ENCODE results near the gene MAVS. TPM values are rescaled to one million over a fixed set of nuclear protein-coding genes. Genes with fewer than 3 reads are reported as not detected.
A peak's percentile ranks its signal among the peaks of the same experiment; 100 is the strongest.
"Not testable (repeated sequence)": the region's sequence is repeated elsewhere in the genome, so short reads cannot be mapped to it uniquely, and the experiment has no call there.

Gene MAVS
- total RNA-seq, 1 donor from 2014 or later: 21.4 TPM

GRCh38 chr20:3854462-3854871, 7.8 kb downstream of the MAVS start:
- no peak for DNase-seq

DNA sequence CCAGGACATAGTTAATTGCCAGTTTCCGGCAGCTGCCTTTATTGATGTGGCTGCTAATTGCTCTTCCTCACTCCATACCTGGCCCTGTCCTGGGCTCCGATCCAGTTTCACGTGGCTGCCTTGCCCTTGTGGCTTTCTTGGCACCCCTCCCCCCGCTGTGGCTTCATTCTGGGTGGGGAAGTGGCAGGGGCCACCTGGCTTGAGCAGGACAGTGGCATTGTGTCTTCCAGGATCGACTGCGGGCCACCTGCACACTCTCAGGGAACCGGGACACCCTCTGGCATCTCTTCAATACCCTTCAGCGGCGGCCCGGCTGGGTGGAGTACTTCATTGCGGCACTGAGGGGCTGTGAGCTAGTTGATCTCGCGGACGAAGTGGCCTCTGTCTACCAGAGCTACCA, 10.8 kb downstream of the MAVS start:
- no peak for DNase-seq

- no peak for DNase-seq
These were observed 12.1 kb downstream of the MAVS start for GRCh38 chr20:3858689-3859088.

DNA sequence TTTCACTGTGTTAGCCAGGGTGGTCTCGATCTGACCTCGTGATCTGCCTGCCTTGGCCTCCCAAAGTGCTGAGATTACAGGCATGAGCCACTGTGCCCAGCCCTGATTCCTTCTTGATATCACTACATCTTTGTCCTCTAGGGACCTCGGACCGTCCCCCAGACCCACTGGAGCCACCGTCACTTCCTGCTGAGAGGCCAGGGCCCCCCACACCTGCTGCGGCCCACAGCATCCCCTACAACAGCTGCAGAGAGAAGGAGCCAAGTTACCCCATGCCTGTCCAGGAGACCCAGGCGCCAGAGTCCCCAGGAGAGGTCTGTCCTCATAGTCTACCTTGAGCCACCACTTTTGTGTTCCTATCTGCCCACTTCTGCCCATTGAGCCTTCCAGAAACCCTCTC, 14.6 kb downstream of the MAVS start:
- DNase-seq: no peak

- DNase-seq: no peak
These were observed 15.7 kb downstream of the MAVS start for GRCh38 chr20:3862333-3862732.

DNA sequence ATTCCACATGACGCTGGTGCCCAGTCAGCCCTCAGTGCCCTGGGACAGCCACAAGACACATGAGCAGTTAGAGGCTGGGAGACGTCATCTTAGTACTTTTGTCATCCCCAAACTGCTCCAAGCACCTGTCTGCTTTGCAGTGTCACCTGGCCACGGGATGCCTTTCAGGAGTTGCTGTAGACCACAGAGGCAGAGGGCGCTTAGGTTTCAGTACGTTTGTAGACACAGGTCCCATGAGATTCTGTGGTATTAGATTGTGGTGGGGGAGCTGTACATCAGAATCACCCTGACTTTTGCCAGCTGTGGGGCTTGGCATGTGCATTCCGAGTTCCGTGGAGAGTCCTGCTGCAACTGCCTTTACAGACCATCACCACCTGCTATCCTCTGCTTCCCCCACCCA, 16.7 kb downstream of the MAVS start:
- no peak for DNase-seq

DNA sequence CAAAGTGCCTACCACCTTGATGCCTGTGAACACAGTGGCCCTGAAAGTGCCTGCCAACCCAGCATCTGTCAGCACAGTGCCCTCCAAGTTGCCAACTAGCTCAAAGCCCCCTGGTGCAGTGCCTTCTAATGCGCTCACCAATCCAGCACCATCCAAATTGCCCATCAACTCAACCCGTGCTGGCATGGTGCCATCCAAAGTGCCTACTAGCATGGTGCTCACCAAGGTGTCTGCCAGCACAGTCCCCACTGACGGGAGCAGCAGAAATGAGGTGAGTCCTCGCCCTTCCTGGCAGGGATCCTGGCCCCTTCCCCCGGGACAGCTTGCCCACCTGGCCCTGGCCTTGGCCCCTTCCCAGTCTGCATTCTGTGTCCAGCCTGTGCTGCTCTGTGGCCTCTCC, 17.9 kb downstream of the MAVS start:
- DNase-seq: no peak

DNA sequence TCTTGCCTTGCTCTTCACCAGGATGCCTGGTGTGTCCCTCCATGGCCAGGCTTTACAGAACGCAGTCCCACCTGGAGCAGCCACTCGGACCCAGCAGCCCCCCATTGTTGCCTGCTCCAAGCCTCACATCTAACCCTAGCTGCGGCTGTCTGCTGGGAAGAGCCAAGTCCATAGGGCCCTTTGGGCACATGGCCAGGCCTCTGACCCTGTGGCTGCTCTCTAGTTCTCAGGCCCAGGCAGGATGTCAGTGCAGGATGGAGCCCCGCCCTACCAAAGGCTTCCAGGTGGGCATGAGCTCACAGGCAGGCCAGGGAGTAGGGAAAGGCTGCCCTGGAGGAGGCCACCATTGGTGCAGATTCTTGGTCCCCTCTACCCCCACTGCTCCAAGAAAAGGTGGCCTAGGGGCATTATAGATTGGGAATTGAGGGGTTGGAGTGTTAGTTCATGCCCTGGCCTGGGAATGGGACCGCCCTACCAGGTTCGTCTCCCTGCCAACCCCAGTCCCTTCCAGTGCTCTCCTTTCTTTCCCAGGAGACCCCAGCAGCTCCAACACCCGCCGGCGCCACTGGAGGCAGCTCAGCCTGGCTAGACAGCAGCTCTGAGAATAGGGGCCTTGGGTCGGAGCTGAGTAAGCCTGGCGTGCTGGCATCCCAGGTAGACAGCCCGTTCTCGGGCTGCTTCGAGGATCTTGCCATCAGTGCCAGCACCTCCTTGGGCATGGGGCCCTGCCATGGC, 18.7 kb downstream of the MAVS start:
- DNase-seq: no peak

DNA sequence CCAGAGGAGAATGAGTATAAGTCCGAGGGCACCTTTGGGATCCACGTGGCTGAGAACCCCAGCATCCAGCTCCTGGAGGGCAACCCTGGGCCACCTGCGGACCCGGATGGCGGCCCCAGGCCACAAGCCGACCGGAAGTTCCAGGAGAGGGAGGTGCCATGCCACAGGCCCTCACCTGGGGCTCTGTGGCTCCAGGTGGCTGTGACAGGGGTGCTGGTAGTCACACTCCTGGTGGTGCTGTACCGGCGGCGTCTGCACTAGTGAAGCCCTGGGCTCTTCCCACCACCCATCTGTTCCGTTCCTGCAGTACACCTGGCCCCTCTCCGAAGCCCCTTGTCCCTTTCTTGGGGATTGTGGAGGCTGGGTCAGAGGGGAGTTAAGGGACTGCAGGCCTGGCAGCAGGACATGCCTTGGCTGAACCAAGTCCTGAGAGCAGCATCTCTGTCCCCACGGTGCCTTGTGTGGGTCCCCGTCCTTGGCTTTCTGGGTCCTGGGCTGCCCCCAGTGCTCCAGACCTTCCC, 19.3 kb downstream of the MAVS start:
- no peak for DNase-seq

DNA sequence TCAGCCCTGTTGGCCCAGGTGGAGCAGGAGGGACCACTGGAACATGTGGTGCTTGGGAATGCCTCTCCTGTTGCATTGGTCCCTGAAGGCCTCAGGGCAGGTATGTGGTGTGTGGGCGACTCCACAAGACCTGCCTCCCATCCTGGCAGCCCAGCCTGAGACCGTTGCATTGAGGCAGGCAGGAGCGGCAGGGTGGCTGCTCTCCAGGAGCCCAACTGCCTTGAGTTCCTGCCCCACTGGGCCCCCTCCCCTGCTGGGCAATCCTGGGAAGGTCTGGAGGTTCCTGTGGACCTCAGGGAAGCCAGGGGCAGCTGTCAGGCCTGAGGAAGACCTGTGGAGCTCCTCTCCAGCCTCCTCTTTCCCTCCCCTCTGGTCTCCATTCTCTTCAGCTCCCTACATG, 19.8 kb downstream of the MAVS start:
- no peak for DNase-seq

GRCh38 chr20:3867802-3868201, 21.2 kb downstream of the MAVS start:
- DNase-seq: no peak

GRCh38 chr20:3869839-3870634, 23.4 kb downstream of the MAVS start:
- no peak for DNase-seq

DNA sequence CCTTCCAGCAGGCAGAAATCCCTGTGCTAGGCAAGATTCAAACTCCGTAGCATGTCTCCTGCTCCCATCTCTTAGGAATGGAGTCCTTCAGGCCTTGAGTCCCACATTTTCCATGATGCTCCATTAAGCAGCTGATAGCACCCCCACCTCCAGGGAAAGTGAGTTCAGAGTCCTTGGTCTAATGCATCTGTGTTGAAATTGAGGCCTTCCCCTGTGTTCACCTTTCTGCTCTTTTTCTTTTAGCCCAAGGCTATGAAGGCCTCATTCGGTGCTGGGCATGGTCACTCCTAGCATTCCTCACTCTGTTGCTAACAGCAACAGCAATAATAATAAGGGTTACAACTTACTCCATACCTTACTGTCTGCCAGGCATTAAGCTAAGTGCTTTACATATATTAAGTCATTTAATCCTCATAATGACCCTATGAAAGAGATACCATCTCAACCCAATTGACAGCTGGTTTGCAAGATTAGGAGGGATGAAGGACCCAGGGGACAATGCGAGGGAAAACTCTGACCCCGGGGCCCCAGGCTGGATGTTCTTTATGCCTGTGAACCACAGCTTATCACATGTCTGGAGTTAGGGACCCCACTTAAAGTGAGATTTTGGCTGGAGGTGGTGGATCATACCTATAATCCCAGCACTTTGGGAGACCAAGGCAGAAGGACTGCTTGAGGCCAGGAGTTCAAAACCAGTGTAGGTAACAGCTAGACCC, 25.1 kb downstream of the MAVS start:
- DNase-seq: no peak

DNA sequence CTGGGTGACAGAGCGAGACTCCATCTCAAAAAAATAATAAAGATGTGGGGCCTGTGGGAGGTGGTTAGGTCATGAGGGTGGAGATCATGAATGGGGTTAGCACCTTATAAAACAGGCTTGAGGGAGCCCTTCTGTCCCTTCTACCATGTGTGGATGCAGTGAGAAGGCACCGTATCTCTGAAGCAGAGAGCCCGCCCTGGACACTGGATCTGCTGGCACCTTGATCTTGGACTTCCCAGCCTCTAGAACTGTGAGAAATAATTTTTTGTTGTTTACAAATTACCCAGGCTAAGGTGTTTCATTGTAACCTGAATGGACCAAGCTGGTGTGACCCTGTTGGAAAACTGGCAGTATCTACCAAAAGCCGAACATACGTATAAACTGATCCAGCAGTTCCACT, 26.9 kb downstream of the MAVS start:
- no peak for DNase-seq

GRCh38 chr20:3874194-3874844, 27.7 kb downstream of the MAVS start:
- no peak for DNase-seq

DNA sequence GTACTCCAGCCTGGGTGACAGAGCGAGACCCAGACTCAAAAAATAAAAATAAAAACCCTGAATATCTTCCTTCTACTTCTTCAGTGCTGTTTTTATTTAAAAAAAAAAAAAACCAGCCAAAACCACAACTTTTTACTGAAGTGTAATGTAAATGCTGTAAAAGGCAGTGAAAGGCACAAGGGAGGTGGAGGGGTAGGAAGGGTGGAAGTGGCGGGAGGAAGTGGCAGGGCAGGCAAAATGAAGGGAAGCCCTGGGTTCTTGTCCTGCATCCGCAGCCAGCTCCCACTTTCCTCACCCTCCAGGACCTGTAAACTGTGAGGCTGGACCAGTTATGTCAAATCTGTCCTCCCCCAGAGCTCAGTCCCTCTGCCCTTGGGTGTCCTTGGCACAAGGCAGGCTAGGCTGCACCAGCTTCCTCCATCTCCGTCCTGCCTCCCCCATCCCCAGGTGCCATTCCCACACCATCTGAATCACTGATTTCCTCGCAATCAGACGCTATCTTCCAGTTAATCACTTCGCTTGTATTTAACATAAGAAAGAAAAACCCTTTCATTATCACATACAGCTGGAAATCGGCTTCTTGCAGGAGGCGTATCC, 28.8 kb downstream of the MAVS start:
- no peak for DNase-seq

DNA sequence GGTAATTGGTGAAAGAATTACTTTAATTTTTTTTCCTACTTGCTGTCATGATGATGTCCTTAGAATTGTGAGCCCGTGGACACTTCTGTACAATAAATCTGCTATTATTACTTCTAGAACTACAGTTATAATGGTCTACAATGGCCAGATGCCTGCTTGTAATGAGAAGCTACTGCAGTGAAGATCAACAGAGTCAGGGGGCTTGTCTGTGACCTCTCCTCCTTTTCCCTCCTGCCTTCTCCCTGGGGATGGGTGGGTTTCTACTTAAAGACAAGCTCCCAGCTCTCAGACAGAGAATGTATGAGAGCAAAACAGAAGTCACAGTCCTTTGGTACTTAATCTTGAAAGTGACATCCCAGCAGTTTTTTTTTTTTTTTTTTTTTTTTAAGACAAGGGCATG, 29.4 kb downstream of the MAVS start:
- no peak for DNase-seq

DNA sequence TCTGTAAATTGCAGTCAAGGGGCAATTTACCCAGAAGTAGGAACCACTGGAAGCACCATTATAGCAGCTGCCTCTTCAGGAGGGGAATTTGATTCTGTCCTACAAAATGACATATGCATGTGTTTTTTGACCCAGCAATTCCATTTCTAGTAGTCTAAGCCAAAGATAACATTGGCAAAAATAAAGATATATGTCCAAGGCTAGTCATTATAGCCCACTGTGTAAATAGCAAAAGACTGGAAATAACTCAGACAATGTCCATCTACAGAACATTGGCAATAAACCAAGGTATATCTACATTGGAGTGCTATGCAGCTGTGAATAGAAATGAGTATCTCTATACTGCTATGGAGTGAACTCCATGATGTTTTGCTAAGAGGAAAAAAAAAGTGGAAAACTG, 30.0 kb downstream of the MAVS start:
- DNase-seq: no peak

DNA sequence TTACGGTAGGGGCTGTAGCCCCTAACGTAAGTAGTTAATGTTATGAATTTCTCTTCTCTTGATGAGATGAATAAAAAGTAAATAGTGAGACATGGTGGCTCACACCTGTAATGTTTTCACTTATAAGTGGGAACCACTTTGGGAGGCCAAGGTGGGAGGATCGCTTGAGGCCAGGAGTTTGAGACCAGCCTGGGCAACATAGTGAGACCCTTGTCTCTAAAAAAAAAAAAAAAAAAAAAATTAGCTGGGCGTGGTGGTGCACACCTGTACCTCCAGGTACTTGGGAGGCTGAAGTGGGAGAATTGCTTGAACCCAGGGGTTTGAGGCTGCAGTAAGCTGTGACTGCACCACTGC, 32.3 kb downstream of the MAVS start:
- not testable (repeated sequence) for DNase-seq

- DNase-seq: no peak
These were observed 39.1 kb downstream of the MAVS start for GRCh38 chr20:3885715-3886114.

- peak; percentile 67 for DNase-seq
These were observed 41.4 kb downstream of the MAVS start for GRCh38 chr20:3887876-3888620.
